ENCODE data around the gene TPSG1.

- TF ChIP-seq CTCF (IDR thresholded peaks at IDR 0.05; ENCODE audit: insufficient read depth, low read length, poor library complexity, severe bottlenecking) (no peak), EZH2phosphoT487 (conservative IDR thresholded peaks at IDR 0.05; ENCODE audit: low read length) (no peak)
These were observed 46.7 kb downstream of the TPSG1 start for GRCh38 chr16:1178295-1178910.

Data from SU-DHL-6 (cell line).